H1 (cell line): ENCODE results near the gene NLK. TPM values are rescaled to one million over a fixed set of nuclear protein-coding genes. Genes with fewer than 3 reads are reported as not detected.

Source experiments
- CTCF ChIA-PET: fragments of 300-600 bp; sonication (Branson Sonifier 250); formaldehyde crosslinking; loops from one replicate; lab custom pipeline; 2021; ENCODE audit not compliant: partially characterized antibody; lab: Charles Lee
- POLR2A ChIA-PET: fragments of 300-600 bp; sonication (Branson Sonifier 250); formaldehyde crosslinking; loops from one replicate; lab custom pipeline; 2021; ENCODE audit warnings: inconsistent platforms; ENCODE audit not compliant: partially characterized antibody; lab: Charles Lee
- DNase-seq, 2 experiments: peaks; one replicate each; pipeline versions ENCODE4 v3.0.0 to v3.0.0-alpha.2; 2010 to 2022; ENCODE audit warnings: low spot score in 2 of 2, low read depth in 1 of 2, mixed read lengths in 1 of 2
- FAIRE-seq: peaks from 2 replicates; lab custom pipeline; 2011; peaks lifted over from hg19 to GRCh38; lab: Jason Lieb, UNC
- H2AFZ ChIP-seq: 2 replicates; pipeline ENCODE4 v1.8.1; 2012; ENCODE audit warnings: low read length, inconsistent platforms
- H2AK5ac ChIP-seq: 2 replicates; pipeline ENCODE4 v1.6.1; 2013; ENCODE audit warnings: low read depth, low read length
- H2BK120ac ChIP-seq: replicated peaks from 2 replicates; pipeline ENCODE3; 2013; ENCODE audit warnings: low read depth, low read length, inconsistent platforms
- H2BK12ac ChIP-seq: 2 replicates; pipeline ENCODE4 v1.6.1; 2013; ENCODE audit warnings: low read depth, low read length
- H2BK15ac ChIP-seq: 2 replicates; pipeline ENCODE4 v1.6.1; 2013; ENCODE audit warnings: low read length
- H2BK20ac ChIP-seq: 2 replicates; pipeline ENCODE4 v1.6.1; 2013; ENCODE audit warnings: low read length
- H2BK5ac ChIP-seq: 2 replicates; pipeline ENCODE4 v1.6.1; 2013; ENCODE audit warnings: low read depth, low read length
- H3K14ac ChIP-seq: 2 replicates; pipeline ENCODE4 v1.6.1; 2013; ENCODE audit warnings: inconsistent platforms; ENCODE audit not compliant: insufficient read length
- H3K18ac ChIP-seq: 2 replicates; pipeline ENCODE4 v1.6.1; 2013; ENCODE audit warnings: low read length; ENCODE audit errors: extremely low read depth
- H3K23ac ChIP-seq: 2 replicates; pipeline ENCODE4 v1.6.1; 2013; ENCODE audit warnings: inconsistent platforms; ENCODE audit not compliant: insufficient read length
- H3K23me2 ChIP-seq: 2 replicates; pipeline ENCODE4 v1.6.1; 2013; ENCODE audit warnings: low read depth, low read length
- H3K27ac ChIP-seq: 2 replicates; pipeline ENCODE4 v1.6.1; 2011; ENCODE audit warnings: low read depth, low read length, inconsistent platforms
- H3K27me3 ChIP-seq, 4 experiments: replicated peaks in 1 of 4; 1 replicate in 1 of 4; 2 replicates in 3 of 4; pipeline versions ENCODE4 v1.6.1 to v1.8.1; 2011 to 2013; ENCODE audit warnings: low read length in 3 of 4, mild to moderate bottlenecking in 3 of 4, inconsistent platforms in 2 of 4, mixed read lengths in 2 of 4, moderate library complexity in 1 of 4; ENCODE audit not compliant: control insufficient read depth in 3 of 4, insufficient read depth in 3 of 4; ENCODE audit errors: extremely low read depth in 1 of 4
- H3K36me3 ChIP-seq, 4 experiments: 2 replicates each; pipeline versions ENCODE4 v1.6.1 to v1.8.1; 2011 to 2013; ENCODE audit warnings: mild to moderate bottlenecking in 4 of 4, low read length in 3 of 4, moderate library complexity in 2 of 4, control low read depth in 1 of 4, inconsistent platforms in 1 of 4; ENCODE audit not compliant: insufficient read depth in 4 of 4, control insufficient read depth in 2 of 4
- H3K4ac ChIP-seq: replicated peaks from 2 replicates; pipeline ENCODE3; 2013; ENCODE audit warnings: low read length, low read depth, mixed read lengths, inconsistent platforms; ENCODE audit not compliant: insufficient read length
- H3K4me1 ChIP-seq, 4 experiments: replicated peaks in 1 of 4; 1 replicate in 1 of 4; 2 replicates in 3 of 4; pipeline versions ENCODE4 v1.6.1 to v1.8.1; 2011 to 2013; ENCODE audit warnings: low read length in 3 of 4, inconsistent platforms in 2 of 4, mixed read lengths in 1 of 4; ENCODE audit not compliant: insufficient read depth in 4 of 4, control insufficient read depth in 3 of 4
- H3K4me2 ChIP-seq, 2 experiments: 2 replicates each; pipeline versions ENCODE4 v1.6.1 to v1.8.1; 2011 to 2013; ENCODE audit warnings: low read depth in 2 of 2, low read length in 2 of 2, control low read depth in 1 of 2, inconsistent platforms in 1 of 2, mild to moderate bottlenecking in 1 of 2; ENCODE audit not compliant: insufficient read depth in 1 of 2
- H3K4me3 ChIP-seq, 4 experiments: fragments of 200-600, 300-600 bp in 1 of 4; sonication (generic), shearing (Covaris generic), sonication (Bioruptor Twin) in 1 of 4; 2 replicates each; pipeline versions ENCODE4 v1.5.1 to v1.8.1; 2011 to 2016; ENCODE audit warnings: low read length in 4 of 4, low read depth in 3 of 4, control low read depth in 2 of 4, inconsistent platforms in 2 of 4, mild to moderate bottlenecking in 2 of 4, mixed read lengths in 1 of 4, moderate library complexity in 1 of 4; ENCODE audit not compliant: insufficient read depth in 2 of 4; ENCODE audit errors: extremely low read depth in 1 of 4
- H3K56ac ChIP-seq: replicated peaks from 2 replicates; pipeline ENCODE3; 2013; ENCODE audit warnings: low read depth, mild to moderate bottlenecking, mixed read lengths, low read length, inconsistent platforms; ENCODE audit not compliant: insufficient read length
- H3K79me1 ChIP-seq: 2 replicates; pipeline ENCODE4 v1.6.1; 2013; ENCODE audit warnings: low read depth, low read length, control low read depth
- H3K79me2 ChIP-seq, 2 experiments: 2 replicates each; pipeline versions ENCODE4 v1.6.1 to v1.8.1; 2012 to 2013; ENCODE audit warnings: low read length in 2 of 2, mild to moderate bottlenecking in 2 of 2, inconsistent platforms in 1 of 2; ENCODE audit not compliant: insufficient read depth in 2 of 2, control insufficient read depth in 1 of 2
- H3K9ac ChIP-seq, 4 experiments: replicated peaks in 1 of 4; 1 replicate in 1 of 4; 2 replicates in 3 of 4; pipeline versions ENCODE4 v1.6.1 to v1.8.1; 2011 to 2013; ENCODE audit warnings: low read depth in 3 of 4, low read length in 3 of 4, control low read depth in 2 of 4, mild to moderate bottlenecking in 2 of 4, moderate library complexity in 2 of 4, inconsistent platforms in 1 of 4; ENCODE audit errors: extremely low read depth in 1 of 4
- H3K9me3 ChIP-seq, 2 experiments: 2 replicates each; pipeline versions ENCODE4 v1.6.1 to v1.8.1; 2012 to 2013; ENCODE audit warnings: mild to moderate bottlenecking in 2 of 2, moderate library complexity in 2 of 2, control low read depth in 1 of 2, inconsistent platforms in 1 of 2, low read depth in 1 of 2, low read length in 1 of 2, mixed read lengths in 1 of 2; ENCODE audit not compliant: insufficient read depth in 2 of 2
- H4K20me1 ChIP-seq, 2 experiments: replicated peaks in 1 of 2; 2 replicates each; pipeline versions ENCODE3 to v1.8.1; 2011 to 2013; ENCODE audit warnings: inconsistent platforms in 2 of 2, low read length in 2 of 2, mild to moderate bottlenecking in 1 of 2; ENCODE audit not compliant: insufficient read depth in 2 of 2, control insufficient read depth in 1 of 2
- H4K5ac ChIP-seq: 2 replicates; pipeline ENCODE4 v1.6.1; 2013; ENCODE audit warnings: low read length, low read depth, mixed read lengths, inconsistent platforms; ENCODE audit not compliant: insufficient read length
- H4K8ac ChIP-seq: 2 replicates; pipeline ENCODE4 v1.8.0; 2013; ENCODE audit warnings: mild to moderate bottlenecking, moderate library complexity, low read length, inconsistent platforms; ENCODE audit not compliant: insufficient read depth; ENCODE audit errors: extremely low read depth
- H4K91ac ChIP-seq: replicated peaks from 2 replicates; pipeline ENCODE3; 2013; ENCODE audit warnings: low read length, mixed read lengths, inconsistent platforms; ENCODE audit not compliant: insufficient read length
- BCL11A ChIP-seq, 2 experiments: IDR thresholded peaks; one replicate each; pipeline ENCODE4 v1.6.1; 2011; ENCODE audit warnings: low read depth in 2 of 2, low read length in 2 of 2, mild to moderate bottlenecking in 2 of 2
- SIN3A ChIP-seq, 2 experiments: IDR thresholded peaks in 1 of 2; conservative IDR thresholded peaks in 1 of 2; 2 replicates each; pipeline ENCODE4 v1.6.1; 2011 to 2012; ENCODE audit warnings: low read length in 2 of 2, improper control_type of control experiment in 1 of 2, low read depth in 1 of 2, mild to moderate bottlenecking in 1 of 2
- WGBS, 2 experiments: shearing (Covaris generic) in 1 of 2; methylation state at CpG; one replicate each; pipeline versions ENCODE4 v1.1.6 to v1.1.7; 2013 to 2015; ENCODE audit warnings: low lambda C conversion rate in 2 of 2, mixed read lengths in 2 of 2, inconsistent platforms in 1 of 2, low coverage in 1 of 2, missing lambda C conversion rate in 1 of 2; ENCODE audit not compliant: insufficient replicate concordance in 2 of 2, insufficient coverage in 1 of 2, insufficient read length in 1 of 2; ENCODE audit errors: extremely low coverage in 1 of 2, missing lambda C conversion rate in 1 of 2; 5-methylcytosine and 5-hydroxymethylcytosine counted together
- polyA plus RNA-seq, 7 experiments: library from polyadenylated mRNA; depleted of rRNA in 3 of 7; stranded (reverse) in 5 of 7; unstranded in 2 of 7; fragments of >200 nt in 5 of 7; fragments of 200-250 nt in 2 of 7; gene quantifications; 1 replicate in 5 of 7; 2 replicates in 1 of 7; 4 replicates in 1 of 7; pipeline versions ENCODE4 v1.2.1 to v1.2.3, GENCODE V29; 2011 to 2013; ENCODE audit warnings: missing spikeins in 2 of 7, mixed read lengths in 2 of 7
- total RNA-seq: library from RNA; stranded (reverse); fragmentation: NEBNext Ultra II Directional; extraction: Animal tissue kit (Norgen Biotek cat#: 25700); gene quantifications from 2 replicates; pipeline ENCODE4 v1.2.1, GENCODE V29; 2021

The NLK gene
- total and polyA plus RNA-seq, 2 of the 8 experiments (the other 6 are each of a cell fraction or from before 2014, with no cell fraction given) = 30.8 to 49.9 TPM

DNA sequence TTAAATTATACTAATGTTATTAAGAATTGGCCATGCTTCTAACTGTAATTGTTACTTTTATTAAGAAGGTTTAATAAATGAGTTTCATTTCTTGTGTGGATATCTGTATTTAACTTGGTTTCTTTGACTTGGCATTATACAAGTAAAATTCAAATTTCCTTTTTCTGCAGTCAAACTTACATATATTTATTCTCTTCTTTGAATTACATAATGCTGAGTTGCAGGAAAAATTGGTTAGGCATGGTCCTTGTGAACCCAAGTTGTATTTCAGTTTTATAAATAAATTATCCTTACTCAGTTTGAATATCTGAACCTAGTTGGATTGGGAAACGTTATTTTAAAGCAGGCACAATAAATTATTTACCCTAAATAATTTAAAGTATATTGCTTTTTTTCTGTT, 54.8 kb downstream of the NLK start:
- H3K79me2 ChIP-seq = peaks cover 0 to 91% of the 10 kb centered on the region in 2 experiments; a peak in 2 of 4 replicates
- ChIA-PET CTCF (interaction anchor here (0.7 kb wide), 1 partner anchor 43 kb away, joined by 3 read pairs; no protein-coding TSS in a partner anchor), POLR2A (no interaction called here)
- no peak overlapping the region for H3K4ac ChIP-seq
- no peaks in the 10 kb centered on the region; the same call in 1 of the 2 replicates for H3K79me1 ChIP-seq
- H3K27ac ChIP-seq = no peak overlapping the region
- H3K9ac ChIP-seq = no peak overlapping the region
- no peak overlapping the region for H2BK20ac ChIP-seq
- H3K23ac ChIP-seq = no peak overlapping the region
- FAIRE-seq (no peak), DNase-seq (no peak)
- H3K4me1 ChIP-seq = peaks cover 0 to 14% (median 2%) of the 10 kb centered on the region in 4 experiments; a peak in 3 of 7 replicates
- H3K36me3 ChIP-seq = no peaks in the 10 kb centered on the region
- no peak overlapping the region for H4K8ac ChIP-seq
- no peak overlapping the region for H4K91ac ChIP-seq
- no peak for TF ChIP-seq SIN3A (conservative IDR thresholded peaks at IDR 0.05 in 1 of 2, IDR thresholded peaks at IDR 0.05 in 1 of 2; ENCODE audit: low read depth in 1 of 2, low read length in 2 of 2)
- TF ChIP-seq BCL11A (IDR thresholded peaks at IDR 0.05; ENCODE audit: low read depth in 2 of 2, low read length in 2 of 2) = no peak
- no peak overlapping the region for H3K56ac ChIP-seq
- H3K18ac ChIP-seq = no peak overlapping the region
- H2BK15ac ChIP-seq = no peak overlapping the region
- no peak overlapping the region for H4K5ac ChIP-seq
- H3K9me3 ChIP-seq = no peaks in the 10 kb centered on the region
- H3K27me3 ChIP-seq = no peaks in the 10 kb centered on the region
- no peak overlapping the region for H2BK5ac ChIP-seq
- peaks cover 0 to 2% of the 10 kb centered on the region in 2 experiments for H4K20me1 ChIP-seq
- no peak overlapping the region for H2BK120ac ChIP-seq
- no peak overlapping the region for H2AK5ac ChIP-seq
- H2BK12ac ChIP-seq = no peak overlapping the region
- WGBS, 2 experiments = 85% methylated on average over 1 of the region's 1 CpG; no CpG with 5 or more reads in 1 of the 2 experiments
- H3K23me2 ChIP-seq = no peaks in the 10 kb centered on the region
- H3K14ac ChIP-seq = no peak overlapping the region
- no peak overlapping the region for H3K4me2 ChIP-seq
- H3K4me3 ChIP-seq = no peak overlapping the region
- no peak overlapping the region for H2AFZ ChIP-seq
